K562 (cell line): ENCODE results near the gene SETD3. TPM values are rescaled to one million over a fixed set of nuclear protein-coding genes. Genes with fewer than 3 reads are reported as not detected.

Experiments
- ATAC-seq: fragments of 200-7000 bp; cut with Tn5 transposase; 3 replicates; pipeline ENCODE4 v1.9.1; 2020; ENCODE audit warnings: moderate library complexity
- BruUV-seq: library from RNA; stranded (reverse); fragments of 400-500 nt; replicated peaks from 2 replicates; lab custom pipeline; 2021; lab: Mats Ljungman, UMichigan
- CTCF ChIA-PET: fragments of 300-600 bp; formaldehyde crosslinking; extraction: SDS; loops from one replicate; lab custom pipeline; 2021; ENCODE audit warnings: low intra/inter-chr PET ratio; lab: Yijun Ruan, JAX
- POLR2A ChIA-PET: fragments of 300-600, 350-650 bp; sonication (Branson Sonifier 250); formaldehyde crosslinking; extraction: SDS; loops from one replicate; lab custom pipeline; 2021; ENCODE audit warnings: antibody characterized with exemption, inconsistent platforms; lab: Yijun Ruan, JAX
- DNase-seq, 4 experiments: peaks; one replicate each; pipeline versions ENCODE4 v3.0.0 to v3.0.0-alpha.2; 2011 to 2018; ENCODE audit warnings: low spot score in 3 of 4, mixed read lengths in 3 of 4; ENCODE audit errors: extremely low read depth in 1 of 4
- FAIRE-seq: peaks from 2 replicates; lab custom pipeline; 2011; peaks lifted over from hg19 to GRCh38; lab: Jason Lieb, UNC
- H2AFZ ChIP-seq: 2 replicates; pipeline ENCODE4 v1.6.0; 2011; ENCODE audit warnings: low read depth, low read length, control low read depth, inconsistent platforms
- H3K27ac ChIP-seq: fragments of 200-600 bp; 3 replicates; pipeline ENCODE4 v1.8.0; 2011; ENCODE audit warnings: low read depth, mild to moderate bottlenecking, control low read depth, inconsistent platforms, low read length, moderate library complexity, mixed read lengths; ENCODE audit errors: extremely low read depth
- H3K27me3 ChIP-seq, 2 experiments: fragments of 300-600 bp in 1 of 2; 2 replicates in 1 of 2; 3 replicates in 1 of 2; pipeline versions ENCODE4 v1.6.0 to v1.8.0; 2011; ENCODE audit warnings: inconsistent platforms in 2 of 2, low read length in 2 of 2, mild to moderate bottlenecking in 1 of 2, mixed read lengths in 1 of 2, moderate library complexity in 1 of 2; ENCODE audit not compliant: control insufficient read depth in 2 of 2, insufficient read depth in 2 of 2
- H3K36me3 ChIP-seq: fragments of 300-600 bp; 3 replicates; pipeline ENCODE4 v1.8.0; 2011; ENCODE audit warnings: mild to moderate bottlenecking, low read length, inconsistent platforms; ENCODE audit not compliant: control insufficient read depth, insufficient read depth
- H3K4me1 ChIP-seq, 2 experiments: fragments of 200-600 bp in 1 of 2; replicated peaks in 1 of 2; 2 replicates in 1 of 2; 3 replicates in 1 of 2; pipeline versions ENCODE4 v1.5.1 to v1.8.0; 2011; ENCODE audit warnings: inconsistent platforms in 2 of 2, low read length in 2 of 2, mild to moderate bottlenecking in 1 of 2, mixed read lengths in 1 of 2, moderate library complexity in 1 of 2; ENCODE audit not compliant: control insufficient read depth in 2 of 2, insufficient read depth in 2 of 2
- H3K4me2 ChIP-seq: 2 replicates; pipeline ENCODE4 v1.6.1; 2011; ENCODE audit warnings: low read length, control low read depth, inconsistent platforms, mixed read lengths; ENCODE audit not compliant: insufficient read depth
- H3K4me3 ChIP-seq: fragments of 200-600 bp; sonication (generic), shearing (Covaris generic); 2 replicates; pipeline ENCODE4 v1.5.1; 2016; ENCODE audit warnings: control low read depth, inconsistent platforms
- H3K79me2 ChIP-seq: fragments of 200-600 bp; 3 replicates; pipeline ENCODE4 v1.8.0; 2011; ENCODE audit warnings: low read length, inconsistent platforms; ENCODE audit not compliant: control insufficient read depth, insufficient read depth
- H3K9ac ChIP-seq, 2 experiments: 2 replicates each; pipeline versions ENCODE4 v1.6.0 to v1.6.1; 2011; ENCODE audit warnings: low read depth in 2 of 2, low read length in 2 of 2, control low read depth in 1 of 2, inconsistent platforms in 1 of 2, mild to moderate bottlenecking in 1 of 2, mixed read lengths in 1 of 2; ENCODE audit not compliant: insufficient read depth in 1 of 2
- H3K9me1 ChIP-seq: one replicate; pipeline ENCODE4 v1.6.0; 2011; ENCODE audit warnings: inconsistent platforms, mild to moderate bottlenecking, low read length, moderate library complexity; ENCODE audit not compliant: control insufficient read depth, insufficient read depth
- H3K9me3 ChIP-seq: replicated peaks from 2 replicates; pipeline ENCODE4 v1.5.1; 2011; ENCODE audit warnings: low read depth, low read length, inconsistent platforms; ENCODE audit not compliant: control insufficient read depth, insufficient read depth
- H4K20me1 ChIP-seq: replicated peaks from 2 replicates; pipeline ENCODE4 v1.6.1; 2011; ENCODE audit warnings: low read length, inconsistent platforms, mixed read lengths; ENCODE audit not compliant: control insufficient read depth, insufficient read depth
- BACH1 ChIP-seq: fragments of 200-800 bp; sonication (Bioruptor generic); IDR thresholded peaks from 2 replicates; pipeline ENCODE4 v1.6.1; 2016; ENCODE audit warnings: missing genetic modification characterization, missing compliant biosample characterization
- FOXK1 ChIP-seq: sonication (generic); formaldehyde crosslinking; IDR thresholded peaks from 2 replicates; pipeline ENCODE4 v1.8.0; 2022; ENCODE audit warnings: missing genetic modification reagents, mild to moderate bottlenecking, borderline replicate concordance
- LCOR ChIP-seq: sonication (generic); formaldehyde crosslinking; IDR thresholded peaks from 2 replicates; pipeline ENCODE4 v1.8.0; 2022; ENCODE audit warnings: mild to moderate bottlenecking, missing genetic modification reagents
- MAFF ChIP-seq: IDR thresholded peaks from 2 replicates; pipeline ENCODE4 v1.6.1; 2012; ENCODE audit warnings: low read length, improper control_type of control experiment
- SRSF3 ChIP-seq: fragments of 200-400 bp; formaldehyde crosslinking; IDR thresholded peaks from 2 replicates; pipeline ENCODE4 v1.6.1; 2016; ENCODE audit warnings: mild to moderate bottlenecking, low read length, moderate library complexity; ENCODE audit not compliant: insufficient read depth
- ZNF140 ChIP-seq: fragments of 250-450 bp; sonication (Bioruptor Pico); IDR thresholded peaks from 2 replicates; pipeline ENCODE4 v1.8.0; 2021; ENCODE audit warnings: moderate library complexity, mild to moderate bottlenecking, inconsistent platforms
- ZNF174 ChIP-seq: fragments of 250-450 bp; sonication (Bioruptor Pico); IDR thresholded peaks from 2 replicates; pipeline ENCODE4 v1.4.0; 2020; ENCODE audit warnings: mild to moderate bottlenecking
- ZNF764 ChIP-seq: fragments of 250-450 bp; sonication (Bioruptor Pico); IDR thresholded peaks from 2 replicates; pipeline ENCODE4 v1.4.0; 2020; ENCODE audit warnings: low read depth, mild to moderate bottlenecking, moderate library complexity
- ZNF785 ChIP-seq: fragments of 250-450 bp; sonication (Bioruptor Pico); IDR thresholded peaks from 2 replicates; pipeline ENCODE4 v1.4.0; 2020; ENCODE audit warnings: mild to moderate bottlenecking
- whole genome bisulfite sequencing: fragments of 100-300 bp; shearing (Covaris generic); methylation state at CpG from one replicate; pipeline ENCODE4 v1.1.6; 2016; ENCODE audit warnings: low coverage, mixed read lengths; ENCODE audit not compliant: insufficient coverage; ENCODE audit errors: missing lambda C conversion rate; 5-methylcytosine and 5-hydroxymethylcytosine counted together
- in situ Hi-C: fragments of 300-500 bp; cut with MboI; formaldehyde crosslinking; loops from 4 replicates; pipeline ENCODE4 v1.15.0; 2018; ENCODE audit warnings: inconsistent platforms, mixed read lengths
- intact Hi-C: fragments of 100-400 bp; cut with micrococcal nuclease; formaldehyde crosslinking; loops from 2 replicates; pipeline ENCODE4 v1.14.2; 2022
- polyA plus RNA-seq, 8 experiments: library from polyadenylated mRNA; depleted of rRNA in 4 of 8; stranded (reverse) in 5 of 8; unstranded in 3 of 8; fragments of >200 nt; fragmentation: Nextera tagmentation in 2 of 8; fragmentation: Illumina TruSeq in 1 of 8; extraction: Ambion mirVana in 2 of 8; extraction: Trizol in 1 of 8; gene quantifications; 2 replicates each; pipeline versions ENCODE4 v1.2.1 to v1.2.3, GENCODE V29; 2011 to 2014; ENCODE audit warnings: inconsistent platforms in 1 of 8, missing spikeins in 1 of 8
- total RNA-seq, 7 experiments: library from RNA; depleted of rRNA in 6 of 7; stranded (reverse); fragments of >200 nt in 6 of 7; fragmentation: Illumina TruSeq in 2 of 7; extraction: Trizol in 2 of 7; gene quantifications; 2 replicates each; pipeline versions ENCODE4 v1.2.1 to v1.2.3, GENCODE V29; 2011 to 2021; ENCODE audit warnings: low replicate concordance in 1 of 7
- TF ChIP-seq, protein P1 (sequence below), 2 experiments: fragments of 450-650 bp in 1 of 2; sonication (generic) in 1 of 2; formaldehyde crosslinking; conservative IDR thresholded peaks; 2 replicates each; pipeline versions ENCODE4 v1.4.0 to v1.8.1; 2020 to 2022; ENCODE audit warnings: mild to moderate bottlenecking in 1 of 2, missing genetic modification reagents in 1 of 2
- TF ChIP-seq, protein P2 (sequence below): fragments of 250-450 bp; sonication (Bioruptor Pico); IDR thresholded peaks from 2 replicates; pipeline ENCODE4 v1.8.0; 2022; ENCODE audit warnings: inconsistent platforms, mild to moderate bottlenecking, moderate library complexity, borderline replicate concordance
- TF ChIP-seq, protein P3 (sequence below): fragments of 450-650 bp; IDR thresholded peaks from 2 replicates; pipeline ENCODE4 v1.7.1; 2018; ENCODE audit warnings: mild to moderate bottlenecking, low read depth; ENCODE audit not compliant: partially characterized antibody

The SETD3 gene
- total and polyA plus RNA-seq, 9 of the 15 experiments (the other 6 are each of a cell fraction or from before 2014, with no cell fraction given) = 8.5 to 35.9 (median 26.5) TPM

DNA sequence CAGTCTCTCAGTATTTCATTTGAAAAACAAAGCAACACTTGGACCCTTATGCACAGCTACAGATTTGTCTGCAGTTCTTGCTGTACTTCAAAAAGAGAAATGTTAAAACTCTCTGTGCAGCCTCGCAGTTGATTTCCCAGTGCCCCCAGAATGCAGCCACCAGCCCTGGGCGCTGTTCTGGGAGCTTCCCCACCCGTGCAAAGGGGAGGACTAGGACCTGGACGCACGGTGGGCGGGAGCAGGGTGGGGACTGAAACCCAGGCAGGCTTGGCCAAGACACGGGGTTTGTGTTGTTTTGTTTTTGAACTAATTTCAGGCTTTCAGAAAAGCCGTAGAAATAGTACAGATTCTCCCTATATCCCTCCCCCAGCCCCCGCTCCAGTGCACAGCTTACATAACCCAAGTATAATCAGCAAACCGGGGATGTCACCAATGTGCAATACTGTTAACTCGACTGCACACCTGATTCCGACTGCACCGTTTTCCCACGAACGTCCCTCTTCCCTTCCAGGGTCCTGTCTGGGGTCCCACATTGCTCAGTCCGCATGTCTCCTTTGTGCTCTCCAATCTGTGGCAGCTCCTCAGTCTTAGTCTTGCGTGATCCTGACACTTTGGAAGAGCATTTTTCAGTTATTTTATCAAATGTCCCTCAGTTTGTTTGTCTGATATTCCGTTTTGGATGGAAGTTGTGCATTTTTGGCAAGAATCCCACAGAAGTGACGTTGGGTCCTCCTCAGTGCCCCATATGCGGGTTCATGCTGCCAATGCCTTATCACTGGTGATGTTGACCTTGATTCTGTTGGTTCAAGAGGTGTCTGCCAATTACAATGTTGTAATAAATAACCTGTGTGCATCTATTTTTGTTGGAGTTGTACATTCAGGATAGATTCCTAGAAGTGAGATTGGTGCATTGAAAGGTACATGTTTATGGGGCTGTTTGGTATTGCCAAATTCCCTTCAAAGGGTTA is 95.9 kb downstream of the SETD3 start (continued):
- TF ChIP-seq, protein P1, sequence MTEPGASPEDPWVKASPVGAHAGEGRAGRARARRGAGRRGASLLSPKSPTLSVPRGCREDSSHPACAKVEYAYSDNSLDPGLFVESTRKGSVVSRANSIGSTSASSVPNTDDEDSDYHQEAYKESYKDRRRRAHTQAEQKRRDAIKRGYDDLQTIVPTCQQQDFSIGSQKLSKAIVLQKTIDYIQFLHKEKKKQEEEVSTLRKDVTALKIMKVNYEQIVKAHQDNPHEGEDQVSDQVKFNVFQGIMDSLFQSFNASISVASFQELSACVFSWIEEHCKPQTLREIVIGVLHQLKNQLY (CRISPR knock-in tag; conservative IDR thresholded peaks at IDR 0.05) = no peak
- no peak for TF ChIP-seq BACH1 (tag)

DNA sequence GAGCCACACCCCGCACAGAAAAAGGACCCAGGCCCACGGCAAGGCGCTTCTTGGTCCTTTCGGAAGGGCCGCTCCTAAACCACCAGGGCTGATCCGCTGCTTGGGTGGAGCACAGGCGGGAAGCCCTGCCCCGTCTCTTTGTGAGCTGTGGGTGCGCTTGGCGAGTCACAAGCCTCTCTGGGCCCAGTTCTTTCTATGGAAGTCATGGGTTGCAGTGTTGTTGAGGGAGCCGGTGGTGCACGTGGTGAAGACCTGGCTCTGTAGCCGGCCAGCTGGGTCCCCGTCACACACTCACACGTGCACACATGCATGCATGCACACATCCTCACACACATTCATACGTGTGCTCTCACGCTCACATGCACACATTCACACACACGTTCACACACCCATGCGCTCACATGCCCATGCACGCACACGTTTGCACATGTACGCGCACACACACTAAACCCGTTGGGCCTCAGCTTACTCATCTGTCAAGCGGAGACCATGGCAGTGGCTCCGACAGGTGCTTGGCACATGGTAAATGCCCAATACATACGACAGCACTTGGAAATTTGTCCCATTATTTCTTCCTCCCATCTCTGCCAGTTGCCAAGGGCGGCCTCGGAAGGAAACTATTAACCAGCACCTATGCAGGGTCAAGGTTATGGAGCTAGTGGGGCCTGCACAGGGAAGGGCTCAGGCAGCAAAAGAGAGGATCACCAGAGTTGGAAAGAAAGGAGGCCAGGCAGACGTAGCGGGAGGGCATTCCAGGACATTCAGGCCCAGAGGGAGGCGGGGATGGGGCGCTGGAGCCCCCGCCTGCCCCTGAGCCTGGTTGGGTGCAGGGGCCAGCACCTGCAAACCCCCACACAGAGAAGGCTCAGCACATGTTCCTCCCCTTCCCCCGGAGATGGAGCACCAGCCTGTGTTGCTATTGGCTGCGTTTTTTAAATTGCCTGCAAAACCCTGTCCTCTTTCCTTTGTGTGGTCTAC is 96.9 kb downstream of the SETD3 start:
- H3K4me3 ChIP-seq = no peak overlapping the region
- POLR2A ChIA-PET = interaction anchor here (1.1 kb wide), 1 partner anchor 37 kb away, joined by 3 read pairs; no protein-coding TSS in a partner anchor
- H3K36me3 ChIP-seq = no peaks in the 10 kb centered on the region
- WGBS = 19% methylated on average over 23 of the region's 36 CpGs
- no peak for FAIRE-seq
- no peak for DNase-seq
- in situ Hi-C loops (loop anchor here (25.0 kb wide), 1 partner anchor 504 kb away; no protein-coding TSS in a partner anchor), intact Hi-C loops (loop anchor here (10.0 kb wide), 1 partner anchor 241 kb away; no protein-coding TSS in a partner anchor)
- H3K27me3 ChIP-seq = peaks cover 17 to 76% of the 10 kb centered on the region in 2 experiments
- H3K4me2 ChIP-seq = no peak overlapping the region
- H4K20me1 ChIP-seq = no peaks in the 10 kb centered on the region; the same call in 1 of the 2 replicates
- ATAC-seq = no peak
- CTCF ChIA-PET = no interaction called here
- H3K9ac ChIP-seq = no peak overlapping the region
- H3K27ac ChIP-seq = no peak overlapping the region
- BruUV-seq = no TSS peak
- H2AFZ ChIP-seq = no peak overlapping the region
- no peaks in the 10 kb centered on the region for H3K9me3 ChIP-seq
- no peaks in the 10 kb centered on the region; a peak in 1 of 5 replicates for H3K4me1 ChIP-seq
- no peaks in the 10 kb centered on the region for H3K9me1 ChIP-seq
- H3K79me2 ChIP-seq = no peaks in the 10 kb centered on the region
- TF ChIP-seq MAFF (no peak), ZNF140 (CRISPR knock-in tag) (no peak), ZNF785 (CRISPR knock-in tag) (no peak), LCOR (CRISPR knock-in tag) (no peak), ZNF174 (CRISPR knock-in tag) (no peak), ZNF764 (CRISPR knock-in tag) (no peak), SRSF3 (no peak), FOXK1 (CRISPR knock-in tag) (no peak)
- TF ChIP-seq, protein P2, sequence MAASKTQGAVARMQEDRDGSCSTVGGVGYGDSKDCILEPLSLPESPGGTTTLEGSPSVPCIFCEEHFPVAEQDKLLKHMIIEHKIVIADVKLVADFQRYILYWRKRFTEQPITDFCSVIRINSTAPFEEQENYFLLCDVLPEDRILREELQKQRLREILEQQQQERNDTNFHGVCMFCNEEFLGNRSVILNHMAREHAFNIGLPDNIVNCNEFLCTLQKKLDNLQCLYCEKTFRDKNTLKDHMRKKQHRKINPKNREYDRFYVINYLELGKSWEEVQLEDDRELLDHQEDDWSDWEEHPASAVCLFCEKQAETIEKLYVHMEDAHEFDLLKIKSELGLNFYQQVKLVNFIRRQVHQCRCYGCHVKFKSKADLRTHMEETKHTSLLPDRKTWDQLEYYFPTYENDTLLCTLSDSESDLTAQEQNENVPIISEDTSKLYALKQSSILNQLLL (CRISPR knock-in tag) = no peak
- TF ChIP-seq, protein P3, sequence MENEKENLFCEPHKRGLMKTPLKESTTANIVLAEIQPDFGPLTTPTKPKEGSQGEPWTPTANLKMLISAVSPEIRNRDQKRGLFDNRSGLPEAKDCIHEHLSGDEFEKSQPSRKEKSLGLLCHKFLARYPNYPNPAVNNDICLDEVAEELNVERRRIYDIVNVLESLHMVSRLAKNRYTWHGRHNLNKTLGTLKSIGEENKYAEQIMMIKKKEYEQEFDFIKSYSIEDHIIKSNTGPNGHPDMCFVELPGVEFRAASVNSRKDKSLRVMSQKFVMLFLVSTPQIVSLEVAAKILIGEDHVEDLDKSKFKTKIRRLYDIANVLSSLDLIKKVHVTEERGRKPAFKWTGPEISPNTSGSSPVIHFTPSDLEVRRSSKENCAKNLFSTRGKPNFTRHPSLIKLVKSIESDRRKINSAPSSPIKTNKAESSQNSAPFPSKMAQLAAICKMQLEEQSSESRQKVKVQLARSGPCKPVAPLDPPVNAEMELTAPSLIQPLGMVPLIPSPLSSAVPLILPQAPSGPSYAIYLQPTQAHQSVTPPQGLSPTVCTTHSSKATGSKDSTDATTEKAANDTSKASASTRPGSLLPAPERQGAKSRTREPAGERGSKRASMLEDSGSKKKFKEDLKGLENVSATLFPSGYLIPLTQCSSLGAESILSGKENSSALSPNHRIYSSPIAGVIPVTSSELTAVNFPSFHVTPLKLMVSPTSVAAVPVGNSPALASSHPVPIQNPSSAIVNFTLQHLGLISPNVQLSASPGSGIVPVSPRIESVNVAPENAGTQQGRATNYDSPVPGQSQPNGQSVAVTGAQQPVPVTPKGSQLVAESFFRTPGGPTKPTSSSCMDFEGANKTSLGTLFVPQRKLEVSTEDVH = no peak
